SJCRH30 (cell line): Measurements from ENCODE around the gene ANKMY1. TPM values are rescaled to one million over a fixed set of nuclear protein-coding genes. Genes with fewer than 3 reads are reported as not detected.

Experiments used
- total RNA-seq: library from RNA; depleted of rRNA; stranded (reverse); fragments of >200 nt; shearing (Covaris generic); gene quantifications from 2 replicates; pipeline ENCODE4 v1.2.3, GENCODE V29; 2014; rRNA removed

The ANKMY1 gene
- total RNA-seq, 1 experiment from 2014 or later, result 6.7 TPM

Other genes starting within 250 kb of the ANKMY1 start
- 73.9 and 78.1 TPM in 2 replicates for gene GPC1, start 122.3 kb downstream of the ANKMY1 start, total RNA-seq
- gene DUSP28, start 2.4 kb upstream of the ANKMY1 start, total RNA-seq, result 9.3 and 11.3 TPM in 2 replicates
- 6.0 and 8.4 TPM in 2 replicates for gene RNPEPL1, start 10.5 kb upstream of the ANKMY1 start, total RNA-seq
- gene CAPN10, start 28.7 kb upstream of the ANKMY1 start, total RNA-seq, result 23.1 and 27.4 TPM in 2 replicates
- gene GPR35, start 67.5 kb upstream of the ANKMY1 start, total RNA-seq, result 0.04 and 0.30 TPM in 2 replicates
- gene AQP12B, start 124.9 kb upstream of the ANKMY1 start, total RNA-seq, result not detected in 2 replicates
- not detected in 2 replicates for gene AQP12A, start 133.9 kb upstream of the ANKMY1 start, total RNA-seq